Lung (tissue), 12 donors: Measurements from ENCODE around the gene EBPL. TPM values are rescaled to one million over a fixed set of nuclear protein-coding genes. Genes with fewer than 3 reads are reported as not detected.

Experiments
- ATAC-seq: fragments of 200-7000 bp; cut with Tn5 transposase; one replicate; pipeline ENCODE4 v1.9.1; 2020; ENCODE audit warnings: moderate number of reproducible peaks; ENCODE audit not compliant: insufficient read depth, low FRiP score
- DNase-seq, 3 donors: peaks; one replicate each; pipeline ENCODE4 v3.0.0-alpha.2; 2013 to 2017
- H3K27ac ChIP-seq, 2 donors: one replicate each; pipeline ENCODE4 v1.5.1; 2013; ENCODE audit warnings: mild to moderate bottlenecking in 2 of 2, moderate library complexity in 2 of 2, control low read depth in 1 of 2, inconsistent platforms in 1 of 2, low read depth in 1 of 2, low read length in 1 of 2
- H3K27me3 ChIP-seq, 3 donors: one replicate each; pipeline ENCODE4 v1.5.1; 2013; ENCODE audit warnings: low read length in 2 of 3; ENCODE audit not compliant: control insufficient read depth in 3 of 3, insufficient read depth in 3 of 3
- H3K36me3 ChIP-seq, 4 donors: one replicate each; pipeline ENCODE4 v1.5.1; 2013; ENCODE audit warnings: low read length in 4 of 4, mild to moderate bottlenecking in 1 of 4, moderate library complexity in 1 of 4; ENCODE audit not compliant: control insufficient read depth in 4 of 4, insufficient read depth in 4 of 4
- H3K4me1 ChIP-seq, 5 donors: one replicate each; pipeline ENCODE4 v1.5.1; 2013; ENCODE audit warnings: low read length in 5 of 5, mild to moderate bottlenecking in 2 of 5, moderate library complexity in 1 of 5; ENCODE audit not compliant: control insufficient read depth in 5 of 5, insufficient read depth in 5 of 5
- H3K4me3 ChIP-seq: one replicate; pipeline ENCODE4 v1.5.1; 2013; ENCODE audit warnings: mild to moderate bottlenecking, control low read depth, moderate library complexity
- H3K9ac ChIP-seq, 2 donors: one replicate each; pipeline ENCODE4 v1.5.1; 2013; ENCODE audit warnings: low read length in 2 of 2, control low read depth in 1 of 2; ENCODE audit not compliant: insufficient read depth in 1 of 2
- H3K9me3 ChIP-seq, 4 donors: one replicate each; pipeline ENCODE4 v1.5.1; 2013; ENCODE audit warnings: low read length in 3 of 4, mild to moderate bottlenecking in 1 of 4, moderate library complexity in 1 of 4; ENCODE audit not compliant: control insufficient read depth in 4 of 4, insufficient read depth in 3 of 4
- CTCF ChIP-seq: IDR thresholded peaks from 2 replicates; pipeline ENCODE4 v1.5.1; 2012; ENCODE audit warnings: mild to moderate bottlenecking; ENCODE audit errors: control extremely low read depth, extremely low read depth
- WGBS, 2 donors: extraction: QIAGEN DNeasy Blood & Tissue Kit; methylation state at CpG; one replicate each; pipeline ENCODE4 v1.1.7; 2013; 5-methylcytosine and 5-hydroxymethylcytosine counted together
- polyA plus RNA-seq, 2 donors: library from polyadenylated mRNA; stranded (reverse); fragments of 200-250 nt; gene quantifications; one replicate each; pipeline ENCODE4 v1.2.1, GENCODE V29; 2013
- total RNA-seq, 2 donors: library from RNA; depleted of rRNA in 1 of 2; stranded (reverse); fragments of >200 nt in 1 of 2; gene quantifications; one replicate each; pipeline ENCODE4 v1.2.1, GENCODE V29; 2014 to 2021
- donor health status: control.
- donor health status: control.
- donor health status: Bipolar disorder and iron deficiency.
- donor health status: healthy.
- donor health status: DM: yes; HTN: yes; CAD: no.

EBPL gene
- total and polyA plus RNA-seq, 4 donors: 60.5 to 92.7 (median 70.1) TPM

- peak overlapping the region in 1 of 2 donors; percentile 6 for H3K27ac ChIP-seq
- TF ChIP-seq CTCF: no peak
Measured at GRCh38 chr13:49733181-49733951, 42.1 kb upstream of the EBPL start.

GRCh38 chr13:49731766-49732165 is 40.5 kb upstream of the EBPL start:
- Histone ChIP-seq H3K36me3 (peaks cover 0 to 6% (median 3%) of the 10 kb centered on the region in 4 donors), H3K4me1 (peaks cover 0 to 4% (median 0%) of the 10 kb centered on the region in 5 donors), H3K4me3 (no peak overlapping the region), H3K9ac (no peak overlapping the region), H3K9me3 (no peaks in the 10 kb centered on the region), H3K27me3 (no peaks in the 10 kb centered on the region), H3K27ac (no peak overlapping the region)
- DNase-seq: peak in 1 of 3 donors; percentile 12
- TF ChIP-seq CTCF: no peak
- no peak for ATAC-seq

More at GRCh38 chr13:49733181-49733951, 42.1 kb upstream of the EBPL start:
- peaks cover 0 to 4% (median under 1%) of the 10 kb centered on the region in 4 donors for H3K36me3 ChIP-seq
- peaks cover 0 to 4% (median 0%) of the 10 kb centered on the region in 5 donors for H3K4me1 ChIP-seq
- ATAC-seq (peak; percentile 67), DNase-seq (peak in 2 of 3 donors; percentile 10 to 32)
- H3K9ac ChIP-seq: no peak overlapping the region
- H3K4me3 ChIP-seq: no peak overlapping the region
- 63 to 86% methylated on average over 12 of the region's 12 CpGs for WGBS, 2 donors
- H3K9me3 ChIP-seq: no peaks in the 10 kb centered on the region
- H3K27me3 ChIP-seq: no peaks in the 10 kb centered on the region

GRCh38 chr13:49716615-49717014 is 25.3 kb upstream of the EBPL start:
- TF ChIP-seq CTCF: no peak

More at GRCh38 chr13:49716615-49717014, 25.3 kb upstream of the EBPL start:
- Histone ChIP-seq H3K27ac (no peak overlapping the region), H3K9me3 (peaks cover 0 to 4% (median 3%) of the 10 kb centered on the region in 4 donors), H3K36me3 (peaks cover 4 to 15% (median 9%) of the 10 kb centered on the region in 4 donors), H3K9ac (no peak overlapping the region), H3K27me3 (no peaks in the 10 kb centered on the region), H3K4me3 (no peak overlapping the region), H3K4me1 (no peaks in the 10 kb centered on the region)
- 92 to 96% methylated on average over 6 of the region's 6 CpGs for WGBS, 2 donors
- no peak for DNase-seq
- ATAC-seq: no peak
